ENCODE data around the gene TNRC6C.
"Not testable (repeated sequence)": the region's sequence is repeated elsewhere in the genome, so short reads cannot be mapped to it uniquely, and the experiment has no call there.

Gene TNRC6C

GRCh38 chr17:78134899-78135385 lies 176.4 kb downstream of the TNRC6C start:
- no peak for TF ChIP-seq CTCF (IDR thresholded peaks at IDR 0.05; ENCODE audit: low read depth, low read length)
- no peak overlapping the region for H3K4me3 ChIP-seq (ENCODE audit: low read depth, low read length)
- in situ Hi-C loops (cut with HindIII; ENCODE audit: low sequenced_read_pairs), result no loop called here
- no peak for DNase-seq (ENCODE audit: low read depth, low spot score)

- in situ Hi-C loops (cut with HindIII; ENCODE audit: low sequenced_read_pairs), result no loop called here
- DNase-seq (ENCODE audit: low read depth, low spot score), result no peak
- no peak for TF ChIP-seq CTCF (IDR thresholded peaks at IDR 0.05; ENCODE audit: low read depth, low read length)
- H3K4me3 ChIP-seq (ENCODE audit: low read depth, low read length), result no peak overlapping the region
Measured at GRCh38 chr17:78135858-78136500, 177.5 kb downstream of the TNRC6C start.

GRCh38 chr17:78137392-78138203 lies 179.1 kb downstream of the TNRC6C start:
- DNase-seq (ENCODE audit: low read depth, low spot score), result no peak
- H3K4me3 ChIP-seq (ENCODE audit: low read depth, low read length), result no peak overlapping the region
- TF ChIP-seq CTCF (IDR thresholded peaks at IDR 0.05; ENCODE audit: low read depth, low read length), result peak; percentile 49
- in situ Hi-C loops (cut with HindIII; ENCODE audit: low sequenced_read_pairs), result no loop called here

- no peak overlapping the region for H3K4me3 ChIP-seq (ENCODE audit: low read depth, low read length)
- no peak for TF ChIP-seq CTCF (IDR thresholded peaks at IDR 0.05; ENCODE audit: low read depth, low read length)
- no peak for DNase-seq (ENCODE audit: low read depth, low spot score)
- in situ Hi-C loops (cut with HindIII; ENCODE audit: low sequenced_read_pairs), result no loop called here
Measured at GRCh38 chr17:78138204-78139060, 179.9 kb downstream of the TNRC6C start.

- in situ Hi-C loops (cut with HindIII; ENCODE audit: low sequenced_read_pairs); H3K4me3 ChIP-seq (ENCODE audit: low read depth, low read length); DNase-seq (ENCODE audit: low read depth, low spot score): not testable (repeated sequence)
Measured at GRCh38 chr17:78139861-78140168, 181.3 kb downstream of the TNRC6C start.

- no peak for TF ChIP-seq CTCF (IDR thresholded peaks at IDR 0.05; ENCODE audit: low read depth, low read length)
- peak; percentile 73 for DNase-seq (ENCODE audit: low read depth, low spot score)
- H3K4me3 ChIP-seq (ENCODE audit: low read depth, low read length), result no peak overlapping the region
- in situ Hi-C loops (cut with HindIII; ENCODE audit: low sequenced_read_pairs), result no loop called here
Measured at GRCh38 chr17:78140169-78141051, 181.9 kb downstream of the TNRC6C start.
